ENCODE data around the gene C5orf58. TPM values are rescaled to one million over a fixed set of nuclear protein-coding genes. Genes with fewer than 3 reads are reported as not detected.

The C5orf58 gene
- total and polyA plus RNA-seq, 7 donors = not detected

GRCh38 chr5:170186856-170187255, 45.9 kb upstream of the C5orf58 start:
- ATAC-seq (no peak), DNase-seq (no peak)
- no peaks in the 10 kb centered on the region for H3K4me1 ChIP-seq
- 75 to 84% (median 83%) methylated on average over 7 of the region's 7 CpGs for WGBS, 3 donors
- H3K27me3 ChIP-seq (ENCODE audit: insufficient read depth in 3 of 3, low read length in 2 of 3) = no peaks in the 10 kb centered on the region
- no peaks in the 10 kb centered on the region for H3K9me3 ChIP-seq
- no peak overlapping the region for H3K27ac ChIP-seq
- intact Hi-C loops (cut with DNase I) = loop anchor here in 1 of 2 donors (5.0 kb wide), 1 partner anchor 90 kb away; no protein-coding TSS in a partner anchor
- H3K36me3 ChIP-seq (ENCODE audit: insufficient read depth in 1 of 2, low read depth in 1 of 2) = no peaks in the 10 kb centered on the region
- no peak for TF ChIP-seq CTCF (IDR thresholded peaks at IDR 0.05)
- H3K4me3 ChIP-seq = no peak overlapping the region

DNA sequence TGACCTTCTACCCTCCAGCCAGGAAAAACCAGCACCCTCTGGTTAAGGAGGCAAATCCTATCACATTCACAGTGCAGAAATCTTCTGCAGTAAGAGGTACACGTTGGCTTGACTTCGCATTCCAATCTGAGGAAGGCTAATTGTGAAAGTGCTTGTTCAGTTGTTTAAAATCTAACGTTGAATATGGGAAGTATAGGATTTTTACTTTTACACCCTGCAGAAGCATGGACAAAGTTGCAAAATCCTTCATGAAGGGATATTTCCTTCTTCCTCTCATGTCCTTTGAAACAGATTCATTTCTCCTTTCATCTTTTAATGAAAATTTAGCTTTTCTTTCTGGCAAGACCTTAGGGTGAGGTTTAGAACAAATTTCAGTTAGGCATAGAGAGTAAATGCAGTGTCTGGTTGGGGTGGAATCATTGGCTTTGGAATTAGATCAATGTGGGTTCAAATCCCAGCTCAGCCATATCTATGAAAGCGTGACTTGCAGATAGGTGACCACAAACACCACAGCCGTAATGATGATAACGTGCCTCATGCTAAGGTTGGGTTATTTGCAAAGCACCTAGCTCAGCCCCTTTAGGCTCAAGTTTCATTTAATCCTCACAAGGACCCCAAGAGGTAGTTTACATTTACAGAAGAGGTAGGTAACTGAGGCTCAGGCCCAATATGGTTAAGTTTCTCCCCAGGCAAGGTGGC, 42.2 kb upstream of the C5orf58 start:
- no peaks in the 10 kb centered on the region for H3K27me3 ChIP-seq (ENCODE audit: insufficient read depth in 3 of 3, low read length in 2 of 3)
- no peaks in the 10 kb centered on the region for H3K36me3 ChIP-seq (ENCODE audit: insufficient read depth in 1 of 2, low read depth in 1 of 2)
- no peak for TF ChIP-seq CTCF (IDR thresholded peaks at IDR 0.05)
- WGBS, 3 donors = 59 to 60% (median 59%) methylated on average over 6 of the region's 6 CpGs
- H3K4me3 ChIP-seq = no peak overlapping the region
- H3K4me1 ChIP-seq = no peaks in the 10 kb centered on the region
- intact Hi-C loops (cut with DNase I) = no loop called here
- H3K27ac ChIP-seq = no peak overlapping the region
- ATAC-seq (no peak), DNase-seq (no peak)
- H3K9me3 ChIP-seq = no peaks in the 10 kb centered on the region

GRCh38 chr5:170192829-170193228, 40.0 kb upstream of the C5orf58 start:
- ATAC-seq = no peak
- Histone ChIP-seq H3K27me3 (ENCODE audit: insufficient read depth in 3 of 3, low read length in 2 of 3) (no peaks in the 10 kb centered on the region), H3K36me3 (ENCODE audit: insufficient read depth in 1 of 2, low read depth in 1 of 2) (no peaks in the 10 kb centered on the region), H3K4me3 (no peak overlapping the region), H3K27ac (no peak overlapping the region), H3K4me1 (no peaks in the 10 kb centered on the region), H3K9me3 (no peaks in the 10 kb centered on the region)
- 85 to 89% (median 87%) methylated on average over 12 of the region's 12 CpGs for WGBS, 3 donors
- DNase-seq = no peak
- no peak for TF ChIP-seq CTCF (IDR thresholded peaks at IDR 0.05)
- intact Hi-C loops (cut with DNase I) = no loop called here

DNA sequence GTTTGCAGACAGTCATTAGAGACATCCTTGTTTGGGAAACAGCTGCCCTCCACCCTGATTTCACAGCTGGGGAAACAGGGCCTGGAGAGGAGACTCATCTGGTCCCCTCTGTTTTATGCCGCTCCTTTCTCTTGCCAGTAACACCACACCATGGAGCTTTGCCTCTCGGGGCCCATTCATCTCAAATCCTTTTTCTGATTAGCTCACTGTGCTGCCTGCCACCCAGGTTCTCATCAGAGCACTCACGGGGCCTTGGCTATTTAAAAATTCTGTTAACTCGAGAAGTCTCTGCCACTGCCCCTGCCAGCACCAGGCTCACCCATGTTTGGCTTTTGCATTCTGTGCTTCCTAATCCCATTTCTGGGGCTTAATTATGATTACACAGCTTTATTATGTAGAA, 36.8 kb upstream of the C5orf58 start:
- Histone ChIP-seq H3K4me3 (no peak overlapping the region), H3K9me3 (no peaks in the 10 kb centered on the region), H3K36me3 (ENCODE audit: insufficient read depth in 1 of 2, low read depth in 1 of 2) (no peaks in the 10 kb centered on the region), H3K27ac (no peak overlapping the region), H3K27me3 (ENCODE audit: insufficient read depth in 3 of 3, low read length in 2 of 3) (no peaks in the 10 kb centered on the region), H3K4me1 (no peaks in the 10 kb centered on the region)
- ATAC-seq (no peak), DNase-seq (no peak)
- no peak for TF ChIP-seq CTCF (IDR thresholded peaks at IDR 0.05)
- WGBS, 3 donors = 19 to 32% (median 30%) methylated on average over 4 of the region's 4 CpGs
- intact Hi-C loops (cut with DNase I) = no loop called here

DNA sequence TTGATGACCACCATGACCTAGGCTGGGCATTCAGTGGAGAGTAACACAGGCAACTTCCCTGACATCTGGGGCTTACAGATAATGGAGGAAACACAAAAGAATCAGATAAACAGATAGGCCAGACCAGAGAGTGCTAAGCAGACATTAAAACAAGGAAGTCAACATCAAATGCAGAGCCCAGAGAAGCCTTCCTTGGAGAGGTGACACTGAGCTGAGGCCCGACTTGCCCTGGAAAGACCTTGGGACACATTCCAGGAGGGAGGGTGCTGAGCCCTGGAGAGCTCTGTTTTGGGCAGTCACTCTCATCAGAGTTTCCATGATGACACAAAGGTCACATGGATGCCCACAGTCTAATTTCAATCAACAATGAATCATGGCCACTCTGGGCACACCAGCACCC, 31.9 kb upstream of the C5orf58 start:
- no peaks in the 10 kb centered on the region for H3K4me1 ChIP-seq
- ATAC-seq (no peak), DNase-seq (no peak)
- no peaks in the 10 kb centered on the region for H3K36me3 ChIP-seq (ENCODE audit: insufficient read depth in 1 of 2, low read depth in 1 of 2)
- no peak overlapping the region for H3K27ac ChIP-seq
- 13 to 40% (median 14%) methylated on average over 1 of the region's 1 CpG for WGBS, 3 donors
- no peak overlapping the region for H3K4me3 ChIP-seq
- TF ChIP-seq CTCF (IDR thresholded peaks at IDR 0.05) = no peak
- H3K27me3 ChIP-seq (ENCODE audit: insufficient read depth in 3 of 3, low read length in 2 of 3) = peaks cover 0 to 5% (median 3%) of the 10 kb centered on the region in 3 donors
- intact Hi-C loops (cut with DNase I) = no loop called here
- no peaks in the 10 kb centered on the region for H3K9me3 ChIP-seq

Measured in psoas muscle (tissue), 8 donors.